NCI-H345 (cell line): ENCODE results near the gene ZBED6.
A peak's percentile ranks its signal among the peaks of the same experiment; 100 is the strongest.
"Not testable (repeated sequence)": the region's sequence is repeated elsewhere in the genome, so short reads cannot be mapped to it uniquely, and the experiment has no call there.

Source experiments
- DNase-seq: peaks from one replicate; lab custom pipeline; 2025; lab: John Stamatoyannopoulos, UW

Gene ZBED6

GRCh38 chr1:203795441-203796235 lies at the start of gene ZBED6, which contains the start of gene ZC3H11A:
Gene ZBED6, plus strand, starts transcription at chr1:203795623. Its CDS starts 1,900 bp downstream, at chr1:203797523.
Gene ZC3H11A, plus strand, starts transcription at chr1:203795623. Its CDS starts 21,448 bp downstream, at chr1:203817071.
- peak; percentile 98 for DNase-seq

GRCh38 chr1:203746281-203746680 lies 49.1 kb upstream of the ZBED6 start:
- DNase-seq = no peak

GRCh38 chr1:203751051-203751450 lies 44.4 kb upstream of the ZBED6 start:
- no peak for DNase-seq

- DNase-seq = not testable (repeated sequence)
Observed at GRCh38 chr1:203751618-203752361, 43.6 kb upstream of the ZBED6 start.

- no peak for DNase-seq
Observed at GRCh38 chr1:203754455-203754864, 41.0 kb upstream of the ZBED6 start.

GRCh38 chr1:203756036-203756435 lies 39.4 kb upstream of the ZBED6 start:
- no peak for DNase-seq

- not testable (repeated sequence) for DNase-seq
Observed at GRCh38 chr1:203758749-203759148, 36.7 kb upstream of the ZBED6 start.

GRCh38 chr1:203760506-203760905 lies 34.9 kb upstream of the ZBED6 start:
- no peak for DNase-seq

- not testable (repeated sequence) for DNase-seq
Observed at GRCh38 chr1:203761958-203762357, 33.5 kb upstream of the ZBED6 start.

GRCh38 chr1:203763505-203763904 lies 31.9 kb upstream of the ZBED6 start:
- no peak for DNase-seq

GRCh38 chr1:203764105-203765028 lies 31.1 kb upstream of the ZBED6 start:
- no peak for DNase-seq

GRCh38 chr1:203765029-203765837 lies 30.2 kb upstream of the ZBED6 start, which contains the start of gene LAX1:
Gene LAX1, plus strand, starts transcription at chr1:203765183. Its CDS starts 383 bp downstream, at chr1:203765566.
- DNase-seq = no peak

GRCh38 chr1:203768256-203768655 lies 27.2 kb upstream of the ZBED6 start:
- no peak for DNase-seq

- no peak for DNase-seq
Observed at GRCh38 chr1:203769505-203770343, 25.7 kb upstream of the ZBED6 start.

- DNase-seq = no peak
Observed at GRCh38 chr1:203771901-203772301, 23.5 kb upstream of the ZBED6 start.

GRCh38 chr1:203772836-203773235 lies 22.6 kb upstream of the ZBED6 start:
- no peak for DNase-seq

GRCh38 chr1:203776636-203777035 lies 18.8 kb upstream of the ZBED6 start:
- no peak for DNase-seq

GRCh38 chr1:203777596-203777995 lies 17.8 kb upstream of the ZBED6 start:
- no peak for DNase-seq

- no peak for DNase-seq
Observed at GRCh38 chr1:203778146-203778545, 17.3 kb upstream of the ZBED6 start.

GRCh38 chr1:203778789-203779188 lies 16.6 kb upstream of the ZBED6 start:
- no peak for DNase-seq
